Left lung (tissue), 10 donors: ENCODE data around the gene CPHXL. TPM values are rescaled to one million over a fixed set of nuclear protein-coding genes. Genes with fewer than 3 reads are reported as not detected.

Experiments
- ATAC-seq: fragments of 200-7000 bp; cut with Tn5 transposase; one replicate; pipeline ENCODE4 v1.9.1; 2020; ENCODE audit warnings: moderate library complexity
- DNase-seq, 4 donors: peaks; one replicate each; pipeline ENCODE4 v3.0.0-alpha.2; 2013 to 2020
- H3K27ac ChIP-seq, 2 donors: fragments of 200-600 bp; sonication (generic) in 1 of 2; one replicate each; pipeline versions ENCODE4 v1.5.0 to v1.8.0; 2020 to 2021
- H3K27me3 ChIP-seq, 2 donors: fragments of 200-600 bp; sonication (generic) in 1 of 2; one replicate each; pipeline versions ENCODE4 v1.5.0 to v1.8.0; 2020 to 2021
- H3K36me3 ChIP-seq, 2 donors: fragments of 200-600 bp; sonication (generic) in 1 of 2; one replicate each; pipeline versions ENCODE4 v1.5.0 to v1.8.0; 2020 to 2021
- H3K4me1 ChIP-seq, 2 donors: fragments of 200-600 bp; one replicate each; pipeline ENCODE4 v1.8.0; 2021
- H3K4me3 ChIP-seq, 2 donors: fragments of 200-600 bp; sonication (generic) in 1 of 2; one replicate each; pipeline versions ENCODE4 v1.5.0 to v1.8.0; 2020 to 2021; ENCODE audit warnings: mild to moderate bottlenecking in 1 of 2
- H3K9me3 ChIP-seq, 2 donors: fragments of 200-600 bp; sonication (generic) in 1 of 2; one replicate each; pipeline versions ENCODE4 v1.5.0 to v1.8.0; 2020 to 2021
- intact Hi-C, 2 donors: fragments of 100-400 bp; cut with DNase I; formaldehyde crosslinking; loops; one replicate each; pipeline versions ENCODE4 v1.11.2 to v1.14.2; 2022
- polyA plus RNA-seq, 6 donors: library from polyadenylated mRNA; unstranded; fragments of 120-200 nt; gene quantifications; one replicate each; pipeline ENCODE4 v1.2.1, GENCODE V29; 2013; ENCODE audit not compliant: insufficient read length in 6 of 6
- total RNA-seq, 2 donors: library from RNA; stranded (reverse); fragmentation: NEBNext Ultra II Directional; extraction: Animal tissue kit (Norgen Biotek cat#: 25700); gene quantifications; one replicate each; pipeline ENCODE4 v1.2.1, GENCODE V29; 2021
- TF ChIP-seq, protein P1 (sequence below), 2 donors: fragments of 200-600 bp; sonication (generic) in 1 of 2; IDR thresholded peaks; one replicate each; pipeline versions ENCODE4 v1.5.0 to v1.8.0; 2021; ENCODE audit warnings: antibody characterized with exemption in 2 of 2
- donor health status: DM: no; HTN: yes; CAD: no.
- donor health status: DM: no; HTN: no; CAD: no.

Gene CPHXL
- total and polyA plus RNA-seq, 8 donors = 0.17 TPM; not detected in 7

DNA sequence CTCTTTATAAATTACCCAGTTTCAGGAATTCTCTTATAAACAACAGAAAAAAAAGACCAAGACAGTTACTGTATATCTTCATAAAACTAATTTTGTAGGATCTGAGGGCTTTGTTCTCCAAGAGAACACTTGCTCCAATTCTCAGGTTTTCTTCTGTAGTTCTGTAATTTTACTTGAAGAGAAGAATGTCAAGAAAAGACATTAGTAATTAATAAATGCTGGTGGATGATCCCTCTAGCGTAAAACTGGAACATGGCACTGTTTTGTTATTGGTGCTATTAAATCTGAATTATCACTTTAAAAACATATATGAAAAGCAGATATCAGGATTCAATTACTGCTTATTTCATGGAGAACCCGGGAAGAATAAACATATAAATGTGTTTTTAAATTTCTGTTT lies 36.5 kb upstream of the CPHXL start:
- ATAC-seq (no peak), DNase-seq (no peak)
- H3K4me3 ChIP-seq = no peak overlapping the region
- no peaks in the 10 kb centered on the region for H3K36me3 ChIP-seq
- H3K9me3 ChIP-seq = no peaks in the 10 kb centered on the region
- no peaks in the 10 kb centered on the region for H3K27me3 ChIP-seq
- TF ChIP-seq, protein P1, sequence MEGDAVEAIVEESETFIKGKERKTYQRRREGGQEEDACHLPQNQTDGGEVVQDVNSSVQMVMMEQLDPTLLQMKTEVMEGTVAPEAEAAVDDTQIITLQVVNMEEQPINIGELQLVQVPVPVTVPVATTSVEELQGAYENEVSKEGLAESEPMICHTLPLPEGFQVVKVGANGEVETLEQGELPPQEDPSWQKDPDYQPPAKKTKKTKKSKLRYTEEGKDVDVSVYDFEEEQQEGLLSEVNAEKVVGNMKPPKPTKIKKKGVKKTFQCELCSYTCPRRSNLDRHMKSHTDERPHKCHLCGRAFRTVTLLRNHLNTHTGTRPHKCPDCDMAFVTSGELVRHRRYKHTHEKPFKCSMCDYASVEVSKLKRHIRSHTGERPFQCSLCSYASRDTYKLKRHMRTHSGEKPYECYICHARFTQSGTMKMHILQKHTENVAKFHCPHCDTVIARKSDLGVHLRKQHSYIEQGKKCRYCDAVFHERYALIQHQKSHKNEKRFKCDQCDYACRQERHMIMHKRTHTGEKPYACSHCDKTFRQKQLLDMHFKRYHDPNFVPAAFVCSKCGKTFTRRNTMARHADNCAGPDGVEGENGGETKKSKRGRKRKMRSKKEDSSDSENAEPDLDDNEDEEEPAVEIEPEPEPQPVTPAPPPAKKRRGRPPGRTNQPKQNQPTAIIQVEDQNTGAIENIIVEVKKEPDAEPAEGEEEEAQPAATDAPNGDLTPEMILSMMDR (IDR thresholded peaks at IDR 0.05) = no peak
- H3K27ac ChIP-seq = no peak overlapping the region
- intact Hi-C loops = no loop called here
- no peaks in the 10 kb centered on the region for H3K4me1 ChIP-seq

DNA sequence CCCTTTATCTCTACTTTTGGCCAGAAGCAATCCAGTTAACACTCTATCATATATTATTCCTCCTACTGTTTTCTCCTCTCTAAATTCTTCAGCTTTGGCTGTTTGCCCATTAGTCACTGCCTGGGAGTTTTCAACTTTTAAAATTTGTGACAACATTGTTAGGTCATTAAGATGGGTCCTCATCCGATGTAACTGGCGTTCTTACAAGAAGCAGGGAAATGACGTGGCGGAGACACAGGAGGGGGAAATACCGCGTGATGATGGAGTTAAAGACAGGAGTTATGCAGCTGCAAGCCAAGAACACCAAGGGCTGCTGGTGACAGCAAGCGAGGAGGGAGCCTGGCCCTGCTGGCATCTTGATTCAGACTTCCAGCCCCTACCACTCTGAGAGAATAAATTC lies 34.8 kb upstream of the CPHXL start:
- TF ChIP-seq, protein P1 (IDR thresholded peaks at IDR 0.05) = no peak
- no peaks in the 10 kb centered on the region for H3K27me3 ChIP-seq
- no peak for ATAC-seq

DNA sequence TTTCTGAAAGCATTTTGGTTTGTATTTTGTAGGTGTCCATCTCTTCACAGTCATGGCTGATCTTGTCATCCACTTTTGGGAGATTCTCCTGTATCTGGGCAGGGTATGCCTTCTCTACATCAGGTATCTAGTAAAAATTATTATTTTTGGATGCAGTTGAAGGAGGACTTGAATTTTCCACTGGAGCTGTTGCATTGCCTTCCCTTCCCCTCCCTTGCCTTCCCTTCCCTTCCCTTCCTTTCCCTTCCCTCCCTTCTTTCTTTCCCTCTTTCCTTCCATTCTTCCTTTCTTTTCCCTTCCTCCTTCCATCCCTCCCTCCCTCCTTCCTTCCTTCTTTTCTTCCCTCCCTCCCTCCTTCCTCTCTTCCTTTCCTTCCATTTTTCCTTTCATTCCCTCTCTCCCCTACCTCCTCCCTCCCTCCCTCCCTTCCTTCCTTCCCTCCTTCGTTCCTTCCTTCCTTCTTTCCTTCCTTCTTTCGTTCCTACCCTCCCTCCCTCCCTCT lies 33.8 kb upstream of the CPHXL start:
- Histone ChIP-seq H3K9me3 (no peaks in the 10 kb centered on the region), H3K27me3 (no peaks in the 10 kb centered on the region), H3K36me3 (no peaks in the 10 kb centered on the region), H3K27ac (no peak overlapping the region), H3K4me3 (no peak overlapping the region), H3K4me1 (no peaks in the 10 kb centered on the region)
- intact Hi-C loops = no loop called here
- no peak for DNase-seq
- TF ChIP-seq, protein P1 (IDR thresholded peaks at IDR 0.05) = no peak
- no peak for ATAC-seq

More for the DNA sequence above, 34.8 kb upstream of the CPHXL start:
- no peak for DNase-seq
- H3K9me3 ChIP-seq = no peaks in the 10 kb centered on the region
- no peaks in the 10 kb centered on the region for H3K36me3 ChIP-seq
- intact Hi-C loops = no loop called here
- H3K4me3 ChIP-seq = no peak overlapping the region
- no peaks in the 10 kb centered on the region for H3K4me1 ChIP-seq
- no peak overlapping the region for H3K27ac ChIP-seq

DNA sequence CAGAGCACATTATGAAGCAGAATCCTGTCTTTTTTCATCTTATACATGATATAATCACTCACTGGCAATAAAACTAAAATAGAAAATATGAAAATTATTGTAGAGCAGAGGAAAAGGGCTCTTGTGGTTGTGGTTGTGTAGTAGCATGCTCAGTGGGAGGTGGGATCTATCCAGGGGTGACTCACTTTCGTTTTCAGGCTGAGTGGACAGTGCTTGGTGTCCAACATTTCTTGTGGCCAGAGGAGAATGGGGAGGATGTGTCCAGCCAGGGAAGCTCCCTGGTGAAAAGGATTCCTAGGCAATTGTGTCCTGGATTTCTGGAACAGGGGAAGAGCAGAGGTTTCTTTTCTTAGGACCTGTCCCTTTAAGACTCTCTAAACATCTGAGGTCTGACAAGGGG lies 31.9 kb upstream of the CPHXL start:
- intact Hi-C loops = loop anchor here in 1 of 2 donors (10.0 kb wide), 1 partner anchor 283 kb away; no protein-coding TSS in a partner anchor

DNA sequence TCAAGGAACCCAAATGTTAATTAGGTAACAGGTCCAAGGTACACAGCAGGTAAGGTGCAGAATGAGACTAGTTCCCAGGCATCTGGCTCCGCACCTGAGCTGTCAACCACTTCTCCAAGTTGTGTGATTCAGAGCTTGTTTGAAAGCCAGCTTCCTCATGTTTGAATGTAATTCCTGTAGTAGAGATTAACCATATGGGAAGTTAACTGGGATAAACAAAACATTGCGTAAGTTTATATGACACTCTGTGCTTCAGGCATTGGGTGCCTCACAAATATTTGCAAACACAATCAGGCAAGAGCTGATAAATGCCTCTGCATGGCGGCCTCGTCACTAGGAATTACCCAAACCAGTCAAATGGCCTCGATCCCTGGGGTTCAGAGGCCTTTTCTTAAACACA lies 27.9 kb upstream of the CPHXL start:
- intact Hi-C loops = loop anchor here in 1 of 2 donors (10.0 kb wide), 1 partner anchor 279 kb away; no protein-coding TSS in a partner anchor
- H3K27ac ChIP-seq = no peak overlapping the region
- no peaks in the 10 kb centered on the region for H3K9me3 ChIP-seq
- peaks cover 0 to 9% of the 10 kb centered on the region in 2 donors for H3K4me1 ChIP-seq
- H3K36me3 ChIP-seq = no peaks in the 10 kb centered on the region
- H3K4me3 ChIP-seq = no peak overlapping the region
- no peaks in the 10 kb centered on the region for H3K27me3 ChIP-seq
- peak; percentile 70 for ATAC-seq
- TF ChIP-seq, protein P1 (IDR thresholded peaks at IDR 0.05) = no peak
- peak in 2 of 4 donors; percentile 73 to 77 for DNase-seq

More for the DNA sequence above, 31.9 kb upstream of the CPHXL start:
- Histone ChIP-seq H3K4me3 (no peak overlapping the region), H3K9me3 (no peaks in the 10 kb centered on the region), H3K27me3 (no peaks in the 10 kb centered on the region), H3K36me3 (no peaks in the 10 kb centered on the region), H3K27ac (no peak overlapping the region), H3K4me1 (peaks cover 0 to 9% of the 10 kb centered on the region in 2 donors)
- no peak for DNase-seq
- TF ChIP-seq, protein P1 (IDR thresholded peaks at IDR 0.05) = no peak
- ATAC-seq = peak; percentile 66
